GM12874 (cell line): Measurements from ENCODE around the gene IFI35.

Source experiments
- TF ChIP-seq, protein P1 (sequence below): IDR thresholded peaks from 2 replicates; pipeline ENCODE4 v1.5.1; 2011; ENCODE audit warnings: low read depth, mild to moderate bottlenecking, control low read depth, low read length, moderate library complexity; ENCODE audit not compliant: insufficient read depth

IFI35 gene

DNA sequence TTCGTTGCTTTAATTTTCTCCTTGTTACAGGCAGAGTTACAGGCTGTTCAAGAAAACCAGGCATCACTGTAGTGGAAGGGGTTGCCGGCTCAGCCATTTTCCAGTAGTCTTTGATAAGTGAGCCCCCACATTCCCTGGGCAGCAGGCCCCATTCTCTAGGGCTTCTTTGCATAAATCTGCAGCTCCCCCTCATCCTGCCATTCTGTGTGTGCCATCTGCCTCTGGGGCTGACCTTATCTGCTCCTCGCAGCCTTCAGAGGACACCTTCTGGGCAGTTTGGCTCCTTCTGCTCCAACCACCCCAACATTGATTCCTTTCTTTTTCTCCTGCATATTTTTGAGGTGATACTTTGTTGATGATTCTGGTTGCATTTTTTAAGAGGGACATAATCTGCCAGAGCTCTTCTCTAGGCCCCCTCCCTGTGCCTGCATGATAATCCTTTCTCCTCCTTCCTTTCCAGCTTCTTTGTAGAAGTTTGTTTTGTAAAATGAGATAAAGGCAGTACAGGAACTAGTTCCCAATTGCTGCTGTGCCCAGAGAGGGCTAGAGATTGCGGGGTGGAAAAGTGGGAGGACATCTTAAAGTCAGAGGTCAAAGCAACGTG, 35.5 kb downstream of the IFI35 start:
- TF ChIP-seq, protein P1, sequence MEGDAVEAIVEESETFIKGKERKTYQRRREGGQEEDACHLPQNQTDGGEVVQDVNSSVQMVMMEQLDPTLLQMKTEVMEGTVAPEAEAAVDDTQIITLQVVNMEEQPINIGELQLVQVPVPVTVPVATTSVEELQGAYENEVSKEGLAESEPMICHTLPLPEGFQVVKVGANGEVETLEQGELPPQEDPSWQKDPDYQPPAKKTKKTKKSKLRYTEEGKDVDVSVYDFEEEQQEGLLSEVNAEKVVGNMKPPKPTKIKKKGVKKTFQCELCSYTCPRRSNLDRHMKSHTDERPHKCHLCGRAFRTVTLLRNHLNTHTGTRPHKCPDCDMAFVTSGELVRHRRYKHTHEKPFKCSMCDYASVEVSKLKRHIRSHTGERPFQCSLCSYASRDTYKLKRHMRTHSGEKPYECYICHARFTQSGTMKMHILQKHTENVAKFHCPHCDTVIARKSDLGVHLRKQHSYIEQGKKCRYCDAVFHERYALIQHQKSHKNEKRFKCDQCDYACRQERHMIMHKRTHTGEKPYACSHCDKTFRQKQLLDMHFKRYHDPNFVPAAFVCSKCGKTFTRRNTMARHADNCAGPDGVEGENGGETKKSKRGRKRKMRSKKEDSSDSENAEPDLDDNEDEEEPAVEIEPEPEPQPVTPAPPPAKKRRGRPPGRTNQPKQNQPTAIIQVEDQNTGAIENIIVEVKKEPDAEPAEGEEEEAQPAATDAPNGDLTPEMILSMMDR: no peak

DNA sequence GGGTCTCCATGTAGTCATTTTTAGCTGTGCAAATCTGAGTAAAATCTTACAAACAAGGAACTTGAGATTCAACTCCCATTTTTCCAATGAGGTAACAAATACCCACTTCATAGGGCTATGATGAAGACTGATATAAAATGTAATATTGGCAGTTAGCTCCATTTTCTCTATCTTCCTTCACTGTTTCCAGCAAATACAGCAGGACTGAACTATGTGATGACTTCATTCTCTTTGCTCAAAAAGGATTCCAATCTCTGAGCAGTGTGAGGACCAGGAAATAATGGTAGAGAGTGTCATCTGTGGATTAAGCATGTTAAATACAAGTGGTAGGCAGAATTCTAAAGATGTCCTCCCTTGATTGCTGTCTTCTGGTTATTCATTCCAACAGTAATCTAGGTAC, 36.7 kb downstream of the IFI35 start:
- TF ChIP-seq, protein P1: no peak

DNA sequence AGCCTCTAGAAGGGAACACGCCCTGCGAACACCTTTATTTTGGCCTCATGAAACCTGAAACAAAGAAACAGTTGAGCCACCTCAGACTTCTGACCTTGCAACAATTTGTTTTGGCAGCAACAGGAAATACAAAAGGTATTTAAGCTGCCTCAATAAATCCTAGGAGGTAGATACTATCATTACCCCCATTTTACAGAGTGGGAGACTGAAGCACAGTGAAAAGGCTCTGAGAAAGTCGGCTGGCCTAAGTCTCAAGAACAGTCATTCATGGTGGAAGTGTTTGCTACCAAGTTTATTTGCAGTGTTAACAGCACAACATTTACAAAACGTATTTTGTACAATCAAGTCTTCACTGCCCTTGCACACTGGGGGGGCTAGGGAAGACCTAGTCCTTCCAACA, 37.4 kb downstream of the IFI35 start:
- TF ChIP-seq, protein P1: no peak

DNA sequence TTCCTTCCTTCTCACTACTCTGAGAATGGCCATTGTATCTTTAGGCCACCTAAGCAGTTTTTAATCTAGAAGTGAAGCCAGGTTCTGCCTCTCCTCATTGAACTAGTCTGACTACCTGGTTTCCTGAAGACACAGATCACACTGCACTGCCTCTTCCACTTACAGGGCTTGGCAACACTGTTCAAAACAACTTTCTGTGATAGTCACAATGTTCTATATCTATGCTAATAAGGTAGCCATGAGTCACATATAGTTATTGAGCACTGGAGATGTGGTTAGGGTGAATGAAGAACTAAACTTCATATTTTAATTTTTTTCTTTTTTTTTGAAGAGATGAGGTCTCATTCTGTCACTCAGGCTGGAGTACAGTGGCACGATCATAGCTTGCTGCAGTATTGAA, 45.4 kb downstream of the IFI35 start:
- TF ChIP-seq, protein P1: no peak

DNA sequence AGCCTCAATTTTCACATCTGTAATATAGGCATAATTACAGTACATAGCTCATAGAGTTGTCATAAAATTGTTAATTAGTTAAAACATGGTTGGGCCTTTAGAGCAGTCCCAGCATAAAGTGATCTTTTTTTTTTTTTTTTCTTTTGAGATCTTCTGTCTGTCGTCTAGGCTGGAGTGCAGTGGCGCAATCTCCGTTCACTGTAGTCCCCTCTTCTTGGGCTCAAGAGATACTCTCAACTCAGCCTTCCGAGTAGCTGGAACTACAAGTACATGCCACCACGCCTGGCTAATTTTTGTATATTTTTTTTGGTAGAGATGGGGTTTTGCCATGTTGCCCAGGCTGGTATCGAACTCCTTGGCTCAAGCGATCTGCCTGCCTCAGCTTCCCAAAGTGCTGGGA, 49.5 kb downstream of the IFI35 start:
- TF ChIP-seq, protein P1: no peak

GRCh38 chr17:43062984-43063638, 56.5 kb downstream of the IFI35 start:
- TF ChIP-seq, protein P1: no peak
